ENCODE measurements around the gene ZNF385D.
"Not testable (repeated sequence)": the region's sequence is repeated elsewhere in the genome, so short reads cannot be mapped to it uniquely, and the experiment has no call there.

Gene ZNF385D

GRCh38 chr3:21505711-21506460, 245.1 kb downstream of the ZNF385D start:
- DNase-seq: no peak

GRCh38 chr3:21502656-21503055, 248.4 kb downstream of the ZNF385D start:
- no peak for DNase-seq

- DNase-seq: no peak
Measured at GRCh38 chr3:21500834-21501233, 250.2 kb downstream of the ZNF385D start.

GRCh38 chr3:21490671-21491070, 260.3 kb downstream of the ZNF385D start:
- DNase-seq: not testable (repeated sequence)

GRCh38 chr3:21487520-21487919, 263.5 kb downstream of the ZNF385D start:
- no peak for DNase-seq

GRCh38 chr3:21486024-21486935, 264.7 kb downstream of the ZNF385D start:
- not testable (repeated sequence) for DNase-seq

- DNase-seq: no peak
Measured at GRCh38 chr3:21484828-21485144, 266.2 kb downstream of the ZNF385D start.

- peak; percentile 21 for DNase-seq
Measured at GRCh38 chr3:21484057-21484827, 266.8 kb downstream of the ZNF385D start.

- no peak for DNase-seq
Measured at GRCh38 chr3:21481991-21482390, 269.0 kb downstream of the ZNF385D start.

GRCh38 chr3:21477541-21478288, 273.3 kb downstream of the ZNF385D start:
- DNase-seq: no peak

GRCh38 chr3:21466476-21466875, 284.5 kb downstream of the ZNF385D start:
- DNase-seq: no peak

- no peak for DNase-seq
Measured at GRCh38 chr3:21464746-21465145, 286.3 kb downstream of the ZNF385D start.

GRCh38 chr3:21463319-21463718, 287.7 kb downstream of the ZNF385D start:
- no peak for DNase-seq

GRCh38 chr3:21462141-21462540, 288.9 kb downstream of the ZNF385D start:
- no peak for DNase-seq

- DNase-seq: no peak
Measured at GRCh38 chr3:21457084-21457483, 293.9 kb downstream of the ZNF385D start.

GRCh38 chr3:21449738-21450137, 301.3 kb downstream of the ZNF385D start:
- DNase-seq: no peak

GRCh38 chr3:21447476-21448151, 303.4 kb downstream of the ZNF385D start:
- DNase-seq: no peak

- no peak for DNase-seq
Measured at GRCh38 chr3:21446945-21447475, 304.0 kb downstream of the ZNF385D start.

- DNase-seq: no peak
Measured at GRCh38 chr3:21446027-21446426, 305.0 kb downstream of the ZNF385D start.

GRCh38 chr3:21441821-21442220, 309.2 kb downstream of the ZNF385D start:
- no peak for DNase-seq

GRCh38 chr3:21436835-21437234, 314.2 kb downstream of the ZNF385D start:
- no peak for DNase-seq

- no peak for DNase-seq
Measured at GRCh38 chr3:21435871-21436270, 315.1 kb downstream of the ZNF385D start.

All from NCI-H1092 (cell line).